NCI-H1105 (cell line): ENCODE data around the gene MAMDC4.
"Not testable (repeated sequence)": the region's sequence is repeated elsewhere in the genome, so short reads cannot be mapped to it uniquely, and the experiment has no call there.

ENCODE experiments used
- DNase-seq: peaks from one replicate; lab custom pipeline; 2025; lab: John Stamatoyannopoulos, UW

The MAMDC4 gene

GRCh38 chr9:136825295-136826187 lies 26.6 kb upstream of the MAMDC4 start:
- DNase-seq: no peak

GRCh38 chr9:136826188-136826541 lies 26.0 kb upstream of the MAMDC4 start:
- no peak for DNase-seq

GRCh38 chr9:136826703-136827582 lies 25.2 kb upstream of the MAMDC4 start:
- no peak for DNase-seq

- no peak for DNase-seq
These were observed 24.2 kb upstream of the MAMDC4 start for GRCh38 chr9:136827794-136828473.

- no peak for DNase-seq
These were observed 23.5 kb upstream of the MAMDC4 start for GRCh38 chr9:136828474-136829140.

GRCh38 chr9:136829412-136829811 lies 22.7 kb upstream of the MAMDC4 start:
- DNase-seq: no peak

GRCh38 chr9:136829981-136830885 lies 21.9 kb upstream of the MAMDC4 start:
- DNase-seq: no peak

GRCh38 chr9:136831002-136831719 lies 21.0 kb upstream of the MAMDC4 start:
- DNase-seq: no peak

GRCh38 chr9:136831720-136832104 lies 20.4 kb upstream of the MAMDC4 start:
- no peak for DNase-seq

GRCh38 chr9:136832581-136832980 lies 19.6 kb upstream of the MAMDC4 start:
- DNase-seq: no peak

GRCh38 chr9:136833381-136834048 lies 18.6 kb upstream of the MAMDC4 start:
- DNase-seq: not testable (repeated sequence)

- no peak for DNase-seq
These were observed 16.8 kb upstream of the MAMDC4 start for GRCh38 chr9:136835162-136835931.

GRCh38 chr9:136835932-136836904 lies 15.9 kb upstream of the MAMDC4 start:
- no peak for DNase-seq

GRCh38 chr9:136837146-136837855 lies 14.8 kb upstream of the MAMDC4 start:
- no peak for DNase-seq

GRCh38 chr9:136837856-136838277 lies 14.3 kb upstream of the MAMDC4 start:
- DNase-seq: not testable (repeated sequence)

- DNase-seq: no peak
These were observed 13.6 kb upstream of the MAMDC4 start for GRCh38 chr9:136838314-136839228.
